Smooth muscle cell (in vitro differentiated cells): ENCODE data around the gene U2AF2. TPM values are rescaled to one million over a fixed set of nuclear protein-coding genes. Genes with fewer than 3 reads are reported as not detected.

Source experiments
- DNase-seq: peaks from one replicate; lab custom pipeline; 2025; ENCODE audit not compliant: unreplicated experiment; lab: John Stamatoyannopoulos, UW
- H2AFZ ChIP-seq: fragments of 200-600 bp; sonication (generic); 2 replicates; pipeline ENCODE4 v1.6.0; 2016; ENCODE audit warnings: antibody characterized with exemption, low read depth, mild to moderate bottlenecking
- H3F3A ChIP-seq: fragments of 200-600 bp; sonication (generic); 2 replicates; pipeline ENCODE4 v1.6.0; 2017; ENCODE audit warnings: antibody characterized with exemption, low read depth
- H3K27ac ChIP-seq: fragments of 200-600 bp; sonication (generic); 2 replicates; pipeline ENCODE4 v1.5.1; 2016; ENCODE audit warnings: low read depth, mild to moderate bottlenecking
- H3K27me3 ChIP-seq: fragments of 200-600 bp; sonication (generic); 2 replicates; pipeline ENCODE4 v1.6.1; 2016; ENCODE audit warnings: low read depth, mild to moderate bottlenecking
- H3K36me3 ChIP-seq: fragments of 200-600 bp; sonication (generic); 2 replicates; pipeline ENCODE4 v1.5.1; 2016; ENCODE audit warnings: low read depth
- H3K4me1 ChIP-seq: fragments of 200-600 bp; sonication (generic); 2 replicates; pipeline ENCODE4 v1.5.1; 2016; ENCODE audit warnings: low read depth
- H3K4me2 ChIP-seq: fragments of 200-600 bp; sonication (generic); 2 replicates; pipeline ENCODE4 v1.6.0; 2016; ENCODE audit warnings: mild to moderate bottlenecking
- H3K4me3 ChIP-seq: fragments of 200-600 bp; sonication (generic); 2 replicates; pipeline ENCODE4 v1.5.1; 2016; ENCODE audit warnings: mild to moderate bottlenecking
- H3K79me2 ChIP-seq: fragments of 200-600 bp; sonication (generic); 2 replicates; pipeline ENCODE4 v1.6.0; 2016; ENCODE audit warnings: low read depth, mild to moderate bottlenecking
- H3K9ac ChIP-seq: fragments of 200-600 bp; sonication (generic); 2 replicates; pipeline ENCODE4 v1.6.0; 2016; ENCODE audit warnings: low read depth
- H3K9me3 ChIP-seq: fragments of 200-600 bp; sonication (generic); replicated peaks from 2 replicates; pipeline ENCODE4 v1.5.1; 2016; ENCODE audit warnings: low read depth
- H4K20me1 ChIP-seq: fragments of 200-600 bp; sonication (generic); 2 replicates; pipeline ENCODE4 v1.6.0; 2016; ENCODE audit warnings: low read depth
- CTCF ChIP-seq: fragments of 200-600 bp; sonication (generic); IDR thresholded peaks from 2 replicates; pipeline ENCODE4 v1.5.1; 2017; ENCODE audit warnings: borderline replicate concordance, mild to moderate bottlenecking, antibody characterized with exemption; ENCODE audit not compliant: insufficient read depth, poor library complexity, severe bottlenecking
- WGBS: methylation state at CpG from one replicate; pipeline ENCODE4 v1.1.7; 2016; ENCODE audit warnings: low lambda C conversion rate; 5-methylcytosine and 5-hydroxymethylcytosine counted together
- polyA plus RNA-seq: library from polyadenylated mRNA; unstranded; fragments of >200 nt; fragmentation: Nextera tagmentation; extraction: Ambion mirVana; gene quantifications from 2 replicates; pipeline ENCODE4 v1.2.1, GENCODE V29; 2016
- total RNA-seq: library from RNA; depleted of rRNA; stranded (reverse); fragments of >200 nt; gene quantifications from 2 replicates; pipeline ENCODE4 v1.2.3, GENCODE V29; 2014

Gene U2AF2
- total and polyA plus RNA-seq, 2 experiments from 2014 or later = 8.4 to 70.7 TPM

GRCh38 chr19:55699221-55699620, 44.4 kb downstream of the U2AF2 start:
- Histone ChIP-seq H4K20me1 (no peaks in the 10 kb centered on the region), H3K4me2 (no peak overlapping the region), H3K9me3 (no peaks in the 10 kb centered on the region), H3K79me2 (no peaks in the 10 kb centered on the region), H3K27ac (no peak overlapping the region), H3K27me3 (no peaks in the 10 kb centered on the region), H2AFZ (no peak overlapping the region), H3K4me1 (no peaks in the 10 kb centered on the region), H3F3A (no peaks in the 10 kb centered on the region), H3K9ac (no peak overlapping the region), H3K4me3 (no peak overlapping the region), H3K36me3 (no peaks in the 10 kb centered on the region)
- no peak for DNase-seq
- no peak for TF ChIP-seq CTCF
- 96% methylated on average over 11 of the region's 11 CpGs for whole genome bisulfite sequencing

GRCh38 chr19:55700813-55701212, 46.0 kb downstream of the U2AF2 start:
- DNase-seq = no peak
- Histone ChIP-seq H3K9me3 (no peaks in the 10 kb centered on the region), H3K4me2 (no peak overlapping the region), H3K79me2 (no peaks in the 10 kb centered on the region), H3K4me1 (no peaks in the 10 kb centered on the region), H3K27me3 (no peaks in the 10 kb centered on the region), H3K9ac (no peak overlapping the region), H3K36me3 (no peaks in the 10 kb centered on the region), H3F3A (no peaks in the 10 kb centered on the region), H4K20me1 (no peaks in the 10 kb centered on the region), H2AFZ (no peak overlapping the region), H3K27ac (no peak overlapping the region), H3K4me3 (no peak overlapping the region)
- 97% methylated on average over 12 of the region's 12 CpGs for WGBS
- no peak for TF ChIP-seq CTCF

- WGBS = 70% methylated on average over 13 of the region's 13 CpGs
- Histone ChIP-seq H2AFZ (no peak overlapping the region), H3F3A (no peaks in the 10 kb centered on the region), H4K20me1 (no peaks in the 10 kb centered on the region), H3K4me1 (no peaks in the 10 kb centered on the region), H3K4me2 (no peak overlapping the region), H3K36me3 (no peaks in the 10 kb centered on the region), H3K27me3 (no peaks in the 10 kb centered on the region), H3K27ac (no peak overlapping the region), H3K4me3 (no peak overlapping the region), H3K9me3 (no peaks in the 10 kb centered on the region), H3K79me2 (no peaks in the 10 kb centered on the region), H3K9ac (no peak overlapping the region)
- no peak for TF ChIP-seq CTCF
- DNase-seq = no peak
These were observed 47.3 kb downstream of the U2AF2 start for GRCh38 chr19:55702131-55702627.

GRCh38 chr19:55703790-55704215, 49.0 kb downstream of the U2AF2 start:
- TF ChIP-seq CTCF = peak; percentile 50
- no peak overlapping the region for H3K4me2 ChIP-seq
- no peaks in the 10 kb centered on the region for H3F3A ChIP-seq
- H3K4me1 ChIP-seq = no peaks in the 10 kb centered on the region
- H3K9me3 ChIP-seq = no peaks in the 10 kb centered on the region
- no peaks in the 10 kb centered on the region for H3K27me3 ChIP-seq
- H4K20me1 ChIP-seq = no peaks in the 10 kb centered on the region
- no peaks in the 10 kb centered on the region for H3K79me2 ChIP-seq
- H2AFZ ChIP-seq = no peak overlapping the region
- H3K27ac ChIP-seq = no peak overlapping the region
- no peaks in the 10 kb centered on the region for H3K36me3 ChIP-seq
- H3K4me3 ChIP-seq = no peak overlapping the region
- no peak for DNase-seq
- no peak overlapping the region for H3K9ac ChIP-seq
- WGBS = 69% methylated on average over 38 of the region's 38 CpGs
